ENCODE results near the gene PTPRN2.
A peak's percentile ranks its signal among the peaks of the same experiment; 100 is the strongest.

PTPRN2 gene

DNA sequence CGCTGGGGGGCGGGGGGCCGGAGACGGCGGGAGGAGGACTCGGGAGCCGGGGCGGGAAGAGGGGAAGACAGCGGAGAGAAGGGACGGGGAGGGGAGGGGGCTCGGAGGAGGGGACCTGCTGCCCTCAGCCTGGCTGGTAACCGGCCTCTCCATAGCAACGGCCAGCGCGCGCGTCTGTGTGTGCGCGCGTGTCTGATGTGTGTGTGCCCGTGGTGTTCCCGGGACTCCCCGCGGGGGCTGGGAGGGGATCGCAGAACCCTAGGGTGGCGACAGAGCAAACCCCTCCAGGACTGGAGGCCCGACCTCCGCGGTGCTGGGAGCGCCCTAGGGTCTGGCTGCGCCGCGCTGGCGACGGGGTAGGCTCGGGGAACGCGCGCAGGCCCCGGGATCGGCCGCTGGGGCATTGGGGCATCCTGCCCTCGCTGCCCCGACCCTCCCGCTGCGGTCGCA lies 894.5 kb downstream of the PTPRN2 start:
- no peak overlapping the region for H3K4me3 ChIP-seq (ENCODE audit: low read length)
- DNase-seq (ENCODE audit: low read depth), result no peak
- TF ChIP-seq, protein P1, sequence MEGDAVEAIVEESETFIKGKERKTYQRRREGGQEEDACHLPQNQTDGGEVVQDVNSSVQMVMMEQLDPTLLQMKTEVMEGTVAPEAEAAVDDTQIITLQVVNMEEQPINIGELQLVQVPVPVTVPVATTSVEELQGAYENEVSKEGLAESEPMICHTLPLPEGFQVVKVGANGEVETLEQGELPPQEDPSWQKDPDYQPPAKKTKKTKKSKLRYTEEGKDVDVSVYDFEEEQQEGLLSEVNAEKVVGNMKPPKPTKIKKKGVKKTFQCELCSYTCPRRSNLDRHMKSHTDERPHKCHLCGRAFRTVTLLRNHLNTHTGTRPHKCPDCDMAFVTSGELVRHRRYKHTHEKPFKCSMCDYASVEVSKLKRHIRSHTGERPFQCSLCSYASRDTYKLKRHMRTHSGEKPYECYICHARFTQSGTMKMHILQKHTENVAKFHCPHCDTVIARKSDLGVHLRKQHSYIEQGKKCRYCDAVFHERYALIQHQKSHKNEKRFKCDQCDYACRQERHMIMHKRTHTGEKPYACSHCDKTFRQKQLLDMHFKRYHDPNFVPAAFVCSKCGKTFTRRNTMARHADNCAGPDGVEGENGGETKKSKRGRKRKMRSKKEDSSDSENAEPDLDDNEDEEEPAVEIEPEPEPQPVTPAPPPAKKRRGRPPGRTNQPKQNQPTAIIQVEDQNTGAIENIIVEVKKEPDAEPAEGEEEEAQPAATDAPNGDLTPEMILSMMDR (conservative IDR thresholded peaks at IDR 0.05; ENCODE audit: low read length), result no peak

DNA sequence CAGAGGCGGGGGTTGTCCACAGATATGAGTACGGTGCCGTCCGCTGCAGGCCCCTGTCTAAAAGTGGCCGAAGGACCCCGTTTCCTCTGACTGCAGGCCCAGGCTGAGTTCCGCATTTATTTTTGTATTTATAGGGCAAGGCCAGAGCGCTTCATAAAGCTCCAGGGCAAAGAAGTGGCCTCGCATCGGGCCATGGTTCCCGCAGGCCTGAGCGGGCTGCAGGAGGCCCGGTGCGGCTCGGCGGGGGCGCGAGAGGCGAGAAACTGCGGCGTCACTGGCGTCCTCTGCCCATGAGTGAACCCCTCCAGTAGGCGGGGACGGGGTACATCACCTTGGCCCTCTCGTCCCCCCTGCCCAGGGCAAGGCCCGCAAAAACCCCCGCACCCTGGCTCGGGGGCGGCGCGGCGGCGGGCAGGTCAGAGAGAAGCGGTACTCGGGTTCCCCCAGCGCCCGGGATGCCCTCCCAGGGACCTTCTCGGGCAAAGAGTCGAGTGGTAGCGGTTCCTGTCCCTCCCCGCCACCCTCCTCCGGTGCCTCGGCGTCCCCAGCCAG lies 895.1 kb downstream of the PTPRN2 start:
- no peak for DNase-seq (ENCODE audit: low read depth)
- TF ChIP-seq, protein P1 (conservative IDR thresholded peaks at IDR 0.05; ENCODE audit: low read length), result no peak
- no peak overlapping the region for H3K4me3 ChIP-seq (ENCODE audit: low read length)

DNA sequence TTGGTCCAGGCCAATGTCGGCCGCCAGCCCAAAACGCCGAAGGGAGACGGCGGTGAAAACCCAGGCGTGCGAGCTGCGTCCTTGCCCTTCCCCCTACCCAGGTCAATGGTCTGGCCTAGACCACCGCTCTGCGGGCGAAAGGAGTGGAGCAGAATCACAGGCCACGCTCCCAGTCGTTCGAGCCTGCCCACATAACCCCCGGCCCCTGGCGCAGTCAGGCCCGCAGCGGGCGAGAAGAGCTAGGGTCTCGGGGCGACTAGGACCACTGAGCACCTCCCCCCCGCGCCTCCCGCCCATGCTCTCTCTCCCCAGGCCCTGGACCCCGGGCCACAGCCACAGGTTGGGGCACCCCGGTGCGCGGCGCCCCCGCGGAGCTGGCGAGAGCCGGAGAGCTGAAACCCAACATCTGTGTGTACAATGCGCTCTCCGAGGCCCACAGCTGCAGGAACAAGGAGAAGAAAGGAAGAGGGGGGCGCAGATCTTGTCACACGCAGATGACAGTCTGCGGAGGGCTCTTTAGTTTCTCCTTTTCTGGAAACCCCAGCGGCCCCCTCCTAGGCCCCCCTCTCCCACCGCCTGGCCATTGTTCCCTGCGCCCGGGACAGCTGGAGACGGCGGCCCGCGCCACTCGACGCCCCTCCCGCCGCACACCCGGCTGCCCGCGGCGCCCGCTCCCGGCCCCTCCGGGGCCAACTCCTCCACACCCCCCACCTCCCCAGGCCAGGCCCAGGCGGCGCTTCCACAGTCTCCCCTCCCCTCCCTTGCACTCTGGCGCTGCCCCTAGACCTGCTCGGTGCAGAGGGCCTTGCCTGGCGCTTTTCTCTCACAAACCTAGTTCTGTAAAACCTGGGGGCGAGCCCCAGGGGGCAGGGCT lies 895.8 kb downstream of the PTPRN2 start:
- no peak for DNase-seq (ENCODE audit: low read depth)
- TF ChIP-seq, protein P1 (conservative IDR thresholded peaks at IDR 0.05; ENCODE audit: low read length), result no peak
- H3K4me3 ChIP-seq (ENCODE audit: low read length), result no peak overlapping the region

DNA sequence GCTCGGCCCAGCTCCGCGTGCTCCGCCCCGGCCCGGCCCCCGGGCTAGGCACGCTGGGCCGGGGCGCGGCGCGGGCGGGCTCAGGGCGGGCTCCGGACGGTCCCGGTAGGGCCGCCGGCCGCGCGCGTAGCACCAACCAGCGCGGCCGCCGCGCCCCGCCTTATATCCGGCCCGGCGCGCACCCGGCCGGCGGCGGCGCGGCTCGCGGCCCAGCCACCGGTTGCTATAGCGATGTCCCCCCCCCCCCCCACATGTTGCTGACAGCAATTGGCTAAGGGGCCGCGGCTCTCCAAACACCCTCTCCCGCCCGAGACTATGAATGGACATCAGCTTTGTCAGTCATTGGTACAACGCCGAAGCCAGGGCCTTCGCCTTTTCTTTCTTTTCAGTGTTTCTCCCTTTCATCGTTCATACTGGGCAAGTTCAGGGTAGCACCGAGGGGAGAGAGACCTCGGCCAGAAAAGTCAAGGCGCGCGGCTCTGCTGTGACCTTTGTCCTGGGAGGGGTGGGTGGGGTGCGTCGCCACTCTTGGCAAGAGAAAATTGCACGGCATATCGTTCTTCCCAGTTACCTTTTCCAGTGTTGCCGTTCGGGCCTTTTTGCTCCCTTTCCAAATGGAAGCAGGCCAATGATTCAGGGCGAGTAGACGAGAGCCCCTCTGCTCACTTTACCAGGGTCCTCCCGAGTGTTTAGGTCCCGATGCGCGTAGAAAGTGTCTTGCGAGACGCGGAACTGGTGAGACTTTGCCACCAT lies 896.6 kb downstream of the PTPRN2 start:
- H3K4me3 ChIP-seq (ENCODE audit: low read length), result no peak overlapping the region
- DNase-seq (ENCODE audit: low read depth), result peak; percentile 40
- TF ChIP-seq, protein P1 (conservative IDR thresholded peaks at IDR 0.05; ENCODE audit: low read length), result no peak

DNA sequence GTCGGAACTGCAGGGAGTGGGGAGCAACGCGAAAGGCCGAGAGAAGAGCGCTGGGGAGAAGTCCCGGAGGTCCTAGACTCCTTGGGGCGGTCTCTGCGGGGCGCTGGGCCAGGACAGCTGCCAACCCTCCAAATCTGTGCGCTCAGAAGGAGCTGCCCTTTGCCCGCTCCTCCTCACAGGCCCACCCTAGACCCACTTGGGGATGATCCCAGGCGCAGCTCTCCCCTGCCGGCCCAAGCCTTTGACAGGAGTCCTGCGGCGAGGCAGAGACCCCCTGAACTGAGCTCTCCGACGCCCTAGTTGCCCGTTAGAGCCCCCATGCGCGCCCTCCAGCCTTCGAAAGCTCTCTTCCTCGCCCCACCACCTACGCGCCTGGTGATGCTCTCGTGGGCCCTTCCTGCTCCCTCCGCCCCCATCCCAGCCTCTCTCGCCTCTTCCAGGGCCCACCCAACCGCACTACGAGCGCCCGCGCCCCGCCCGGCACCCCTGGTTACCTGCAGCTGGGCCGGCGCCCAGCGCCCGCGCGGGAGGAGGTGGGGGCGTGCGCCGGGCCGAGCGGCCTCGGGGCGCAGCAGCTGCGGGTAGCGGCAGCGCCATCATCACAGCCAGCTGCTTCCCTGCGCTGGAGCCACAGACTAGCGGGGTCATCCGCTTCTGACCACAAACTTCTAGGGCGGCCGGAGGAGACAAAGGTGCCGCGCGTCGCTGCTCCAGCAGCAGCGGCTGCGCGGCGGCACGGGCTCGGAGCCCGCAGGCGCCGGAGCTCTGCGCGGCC lies 897.4 kb downstream of the PTPRN2 start:
- H3K4me3 ChIP-seq (ENCODE audit: low read length), result peak overlapping the region; percentile 26
- TF ChIP-seq, protein P1 (conservative IDR thresholded peaks at IDR 0.05; ENCODE audit: low read length), result no peak
- no peak for DNase-seq (ENCODE audit: low read depth)

DNA sequence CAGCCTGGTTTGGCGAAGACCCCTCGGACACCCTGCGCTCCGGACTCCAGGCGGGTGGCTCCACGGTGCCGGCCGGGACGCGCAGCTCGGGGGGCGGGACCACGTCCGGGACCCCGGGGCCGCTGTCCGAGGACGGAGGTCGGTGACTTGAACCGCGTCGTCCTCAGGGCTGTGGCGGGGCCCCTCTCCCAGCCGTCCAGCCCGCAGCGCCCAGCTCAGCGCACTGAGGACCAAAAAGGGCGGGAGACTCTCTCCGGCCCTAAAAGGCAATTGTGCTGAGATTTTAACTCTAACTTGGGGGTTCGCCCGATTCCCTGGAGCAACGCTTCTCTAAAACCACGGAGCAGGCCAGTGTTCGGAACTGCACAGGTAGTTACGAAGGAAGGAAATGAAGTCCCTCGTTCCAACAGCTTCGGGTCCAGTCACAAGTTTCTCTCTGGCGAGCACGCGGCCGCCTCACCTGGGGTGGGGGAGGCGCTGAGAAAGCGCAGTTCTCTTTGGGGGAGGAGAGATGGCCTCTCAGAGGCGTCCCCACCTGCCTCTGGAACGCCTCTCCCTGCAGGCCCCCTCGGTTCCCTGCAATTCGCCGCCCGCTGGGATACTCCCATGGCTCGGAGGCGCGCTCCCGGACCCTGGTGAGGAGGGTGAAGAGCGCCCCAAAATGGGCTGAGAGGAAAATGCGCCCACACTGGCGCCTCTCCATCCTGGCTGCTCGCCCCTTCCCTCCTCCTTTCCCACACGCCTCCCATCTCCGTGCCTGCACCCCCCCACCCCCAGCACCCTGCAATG lies 898.2 kb downstream of the PTPRN2 start:
- no peak overlapping the region for H3K4me3 ChIP-seq (ENCODE audit: low read length)
- DNase-seq (ENCODE audit: low read depth), result no peak
- TF ChIP-seq, protein P1 (conservative IDR thresholded peaks at IDR 0.05; ENCODE audit: low read length), result no peak

Data from AG10803 (cell line).